ENCODE measurements around the gene SLC11A1.
A peak's percentile ranks its signal among the peaks of the same experiment; 100 is the strongest.

Gene SLC11A1

GRCh38 chr2:218394298-218395089 lies 12.4 kb downstream of the SLC11A1 start:
- ATAC-seq, result no peak
- no peak for DNase-seq
- no peak overlapping the region for H3K4me3 Mint-ChIP-seq
- H3K9me3 Mint-ChIP-seq, result no peaks in the 10 kb centered on the region
- no peaks in the 10 kb centered on the region for H3K27me3 Mint-ChIP-seq
- no peak overlapping the region for H3K27ac Mint-ChIP-seq
- peaks cover 41% of the 10 kb centered on the region for H3K4me1 Mint-ChIP-seq
- H3K36me3 Mint-ChIP-seq (ENCODE audit: low read depth), result no peaks in the 10 kb centered on the region

DNA sequence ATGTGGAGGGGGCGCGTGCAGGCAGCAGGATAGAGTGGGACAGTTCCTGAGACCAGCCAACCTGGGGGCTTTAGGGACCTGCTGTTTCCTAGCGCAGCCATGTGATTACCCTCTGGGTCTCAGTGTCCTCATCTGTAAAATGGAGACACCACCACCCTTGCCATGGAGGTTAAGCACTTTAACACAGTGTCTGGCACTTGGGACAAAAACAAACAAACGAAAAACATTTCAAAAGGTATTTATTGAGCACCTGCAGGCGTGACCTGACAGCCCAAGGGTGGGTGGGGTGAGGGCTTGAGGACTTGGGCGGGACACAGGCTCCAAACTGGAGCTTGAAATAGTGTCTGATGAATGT lies 13.0 kb downstream of the SLC11A1 start:
- DNase-seq (no peak), ATAC-seq (no peak)
- Mint-ChIP-seq H3K4me3 (no peak overlapping the region), H3K4me1 (peaks cover 41% of the 10 kb centered on the region), H3K27me3 (no peaks in the 10 kb centered on the region), H3K9me3 (no peaks in the 10 kb centered on the region), H3K36me3 (ENCODE audit: low read depth) (no peaks in the 10 kb centered on the region), H3K27ac (no peak overlapping the region)

GRCh38 chr2:218395456-218395825 lies 13.4 kb downstream of the SLC11A1 start:
- H3K36me3 Mint-ChIP-seq (ENCODE audit: low read depth), result no peaks in the 10 kb centered on the region
- peaks cover 41% of the 10 kb centered on the region for H3K4me1 Mint-ChIP-seq
- H3K27me3 Mint-ChIP-seq, result no peaks in the 10 kb centered on the region
- DNase-seq, result no peak
- no peak for ATAC-seq
- peak overlapping the region; percentile 85 for H3K4me3 Mint-ChIP-seq
- H3K27ac Mint-ChIP-seq, result peak overlapping the region; percentile 81
- no peaks in the 10 kb centered on the region for H3K9me3 Mint-ChIP-seq

GRCh38 chr2:218395826-218396687 lies 14.0 kb downstream of the SLC11A1 start:
- DNase-seq (peak; percentile 96), ATAC-seq (peak; percentile 53)
- Mint-ChIP-seq H3K4me1 (peaks cover 41% of the 10 kb centered on the region), H3K27me3 (no peaks in the 10 kb centered on the region), H3K36me3 (ENCODE audit: low read depth) (no peaks in the 10 kb centered on the region), H3K27ac (peak overlapping the region; percentile 81), H3K9me3 (no peaks in the 10 kb centered on the region), H3K4me3 (peak overlapping the region; percentile 85)

GRCh38 chr2:218396688-218397462 lies 14.8 kb downstream of the SLC11A1 start:
- H3K4me3 Mint-ChIP-seq, result peak overlapping the region; percentile 85
- H3K36me3 Mint-ChIP-seq (ENCODE audit: low read depth), result no peaks in the 10 kb centered on the region
- H3K27me3 Mint-ChIP-seq, result no peaks in the 10 kb centered on the region
- peaks cover 46% of the 10 kb centered on the region for H3K4me1 Mint-ChIP-seq
- H3K27ac Mint-ChIP-seq, result peak overlapping the region; percentile 74
- no peak for ATAC-seq
- DNase-seq, result peak; percentile 71
- no peaks in the 10 kb centered on the region for H3K9me3 Mint-ChIP-seq

DNA sequence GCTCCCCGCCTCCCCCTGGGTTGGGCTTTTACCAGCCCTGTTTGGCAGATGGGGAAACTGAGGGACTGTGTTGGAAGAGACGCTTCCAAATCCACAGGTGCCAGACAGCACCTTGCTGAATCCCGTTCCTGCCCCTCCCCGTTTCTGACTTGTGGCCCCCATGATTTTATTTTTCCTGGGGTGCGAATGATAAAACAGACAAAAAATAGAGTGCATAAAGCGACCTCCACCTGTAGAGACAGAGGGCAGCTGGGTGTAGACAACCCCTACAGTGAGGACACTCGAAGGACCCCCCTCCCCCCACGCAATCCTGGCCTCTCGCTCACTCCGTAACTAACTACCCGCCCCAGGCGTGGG lies 15.4 kb downstream of the SLC11A1 start:
- Mint-ChIP-seq H3K9me3 (no peaks in the 10 kb centered on the region), H3K4me1 (peaks cover 46% of the 10 kb centered on the region), H3K4me3 (peak overlapping the region; percentile 85), H3K27ac (peak overlapping the region; percentile 74), H3K36me3 (ENCODE audit: low read depth) (no peaks in the 10 kb centered on the region), H3K27me3 (no peaks in the 10 kb centered on the region)
- ATAC-seq, result no peak
- DNase-seq, result no peak

GRCh38 chr2:218397820-218398436 lies 15.9 kb downstream of the SLC11A1 start:
- Mint-ChIP-seq H3K4me3 (peak overlapping the region; percentile 85), H3K27ac (peak overlapping the region; percentile 74), H3K27me3 (no peaks in the 10 kb centered on the region), H3K4me1 (peaks cover 46% of the 10 kb centered on the region), H3K36me3 (ENCODE audit: low read depth) (no peaks in the 10 kb centered on the region), H3K9me3 (no peaks in the 10 kb centered on the region)
- DNase-seq (peak; percentile 74), ATAC-seq (peak; percentile 29)

GRCh38 chr2:218398437-218399390 lies 16.6 kb downstream of the SLC11A1 start:
- H3K4me3 Mint-ChIP-seq, result peak overlapping the region; percentile 85
- no peaks in the 10 kb centered on the region for H3K27me3 Mint-ChIP-seq
- H3K4me1 Mint-ChIP-seq, result peaks cover 47% of the 10 kb centered on the region
- peaks cover 7% of the 10 kb centered on the region for H3K36me3 Mint-ChIP-seq (ENCODE audit: low read depth)
- H3K9me3 Mint-ChIP-seq, result no peaks in the 10 kb centered on the region
- ATAC-seq, result peak; percentile 9
- H3K27ac Mint-ChIP-seq, result peak overlapping the region; percentile 79
- DNase-seq, result peak; percentile 79

DNA sequence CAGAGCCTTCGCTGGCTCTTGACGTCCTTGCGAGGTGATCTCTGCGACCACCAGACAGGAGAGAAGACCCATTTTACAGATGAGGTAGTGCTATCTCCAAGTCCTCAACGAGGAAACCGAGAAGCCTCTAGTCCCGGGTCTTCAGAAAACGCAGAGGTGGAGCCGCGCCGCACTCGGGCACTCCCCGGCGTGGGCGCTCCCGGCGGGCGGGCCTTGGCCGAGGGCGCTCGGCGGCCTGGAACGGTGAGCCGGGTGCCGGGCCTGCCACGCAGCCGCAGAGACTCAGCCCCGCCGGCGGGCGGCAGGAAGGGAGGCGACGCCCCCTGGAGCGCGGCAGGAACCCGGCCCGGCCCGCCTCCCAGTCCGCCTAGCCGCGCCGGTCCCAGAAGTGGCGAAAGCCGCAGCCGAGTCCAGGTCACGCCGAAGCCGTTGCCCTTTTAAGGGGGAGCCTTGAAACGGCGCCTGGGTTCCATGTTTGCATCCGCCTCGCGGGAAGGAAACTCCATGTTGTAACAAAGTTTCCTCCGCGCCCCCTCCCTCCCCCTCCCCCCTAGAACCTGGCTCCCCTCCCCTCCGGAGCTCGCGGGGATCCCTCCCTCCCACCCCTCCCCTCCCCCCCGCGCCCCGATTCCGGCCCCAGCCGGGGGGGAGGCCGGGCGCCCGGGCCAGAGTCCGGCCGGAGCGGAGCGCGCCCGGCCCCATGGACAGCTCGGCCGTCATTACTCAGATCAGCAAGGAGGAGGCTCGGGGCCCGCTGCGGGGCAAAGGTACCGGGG lies 17.5 kb downstream of the SLC11A1 start, which contains the start of gene CTDSP1:
TSS of gene CTDSP1 (plus strand) at position 478 of the 776 bp plus-strand sequence. CDS start at position 701, 223 bp downstream.
- peak; percentile 55 for ATAC-seq
- Mint-ChIP-seq H3K27ac (peak within 1 kb of the TSS; percentile 83), H3K4me1 (peaks cover 45% of the 10 kb centered on the region), H3K9me3 (no peaks in the 10 kb centered on the region), H3K4me3 (peak within 1 kb of the TSS; percentile 88), H3K27me3 (no peaks in the 10 kb centered on the region), H3K36me3 (ENCODE audit: low read depth) (peaks cover 13% of the 10 kb centered on the region)
- peak; percentile 91 for DNase-seq

DNA sequence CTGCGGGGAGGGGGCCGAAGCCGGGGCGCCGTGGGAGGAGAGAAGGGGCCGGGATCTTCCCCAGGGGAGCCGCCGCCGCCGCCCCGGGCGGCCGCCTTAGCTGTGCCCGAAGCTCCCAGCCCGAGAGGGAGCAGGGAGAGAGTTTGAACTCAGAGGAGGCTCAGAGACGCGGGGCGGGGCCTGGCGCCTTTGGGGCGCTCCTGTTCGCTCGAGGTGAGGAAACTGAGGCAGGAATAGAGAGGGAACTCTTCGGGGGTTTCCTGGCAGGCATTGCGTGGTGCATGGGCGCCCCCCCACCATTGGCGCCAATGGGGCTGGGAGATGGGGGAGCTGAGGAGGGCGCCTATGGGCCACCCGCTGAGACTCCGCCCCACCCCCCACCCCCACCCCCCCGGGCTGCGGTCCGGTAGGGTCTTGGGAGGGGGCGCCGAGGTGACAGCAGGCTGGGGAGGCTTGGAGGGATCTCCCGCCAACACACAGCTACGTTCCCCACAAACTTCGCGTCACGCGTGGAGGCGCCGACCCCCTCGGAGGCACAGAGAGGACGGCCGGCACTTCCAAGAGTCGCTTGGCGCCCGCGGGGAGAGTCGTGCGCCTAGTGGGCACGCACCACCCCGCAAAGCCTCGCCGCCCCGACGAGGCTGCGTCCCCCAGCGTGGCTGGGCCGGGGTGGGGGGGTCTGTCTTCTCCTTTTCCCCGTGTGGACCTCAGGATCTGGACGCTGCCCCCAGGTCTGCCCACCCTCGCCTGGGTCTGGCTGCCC lies 18.3 kb downstream of the SLC11A1 start:
- H3K4me3 Mint-ChIP-seq, result peak overlapping the region; percentile 88
- H3K4me1 Mint-ChIP-seq, result peaks cover 48% of the 10 kb centered on the region
- peak overlapping the region; percentile 83 for H3K27ac Mint-ChIP-seq
- no peak for ATAC-seq
- H3K36me3 Mint-ChIP-seq (ENCODE audit: low read depth), result peaks cover 13% of the 10 kb centered on the region
- H3K27me3 Mint-ChIP-seq, result no peaks in the 10 kb centered on the region
- DNase-seq, result peak; percentile 44
- no peaks in the 10 kb centered on the region for H3K9me3 Mint-ChIP-seq

GRCh38 chr2:218400930-218401881 lies 19.1 kb downstream of the SLC11A1 start:
- no peaks in the 10 kb centered on the region for H3K9me3 Mint-ChIP-seq
- peak overlapping the region; percentile 88 for H3K4me3 Mint-ChIP-seq
- no peak for DNase-seq
- no peak for ATAC-seq
- no peak overlapping the region for H3K27ac Mint-ChIP-seq
- peaks cover 13% of the 10 kb centered on the region for H3K36me3 Mint-ChIP-seq (ENCODE audit: low read depth)
- H3K27me3 Mint-ChIP-seq, result no peaks in the 10 kb centered on the region
- H3K4me1 Mint-ChIP-seq, result peaks cover 49% of the 10 kb centered on the region
